GM19025 (cell line): ENCODE data around the gene ARHGAP6.
"Not testable (repeated sequence)": the region's sequence is repeated elsewhere in the genome, so short reads cannot be mapped to it uniquely, and the experiment has no call there.

Source experiments
- ATAC-seq: cut with Tn5 transposase; IDR thresholded peaks from one replicate; pipeline ENCODE4 v1.9.1; 2021; ENCODE audit warnings: mild to moderate bottlenecking, low read depth, moderate library complexity; ENCODE audit not compliant: unreplicated experiment

Gene ARHGAP6

GRCh38 chrX:11533199-11533651 lies 132.5 kb downstream of the ARHGAP6 start:
- no peak for ATAC-seq

GRCh38 chrX:11532291-11533078 lies 133.2 kb downstream of the ARHGAP6 start:
- ATAC-seq: no peak

GRCh38 chrX:11531226-11531625 lies 134.5 kb downstream of the ARHGAP6 start:
- ATAC-seq: no peak

DNA sequence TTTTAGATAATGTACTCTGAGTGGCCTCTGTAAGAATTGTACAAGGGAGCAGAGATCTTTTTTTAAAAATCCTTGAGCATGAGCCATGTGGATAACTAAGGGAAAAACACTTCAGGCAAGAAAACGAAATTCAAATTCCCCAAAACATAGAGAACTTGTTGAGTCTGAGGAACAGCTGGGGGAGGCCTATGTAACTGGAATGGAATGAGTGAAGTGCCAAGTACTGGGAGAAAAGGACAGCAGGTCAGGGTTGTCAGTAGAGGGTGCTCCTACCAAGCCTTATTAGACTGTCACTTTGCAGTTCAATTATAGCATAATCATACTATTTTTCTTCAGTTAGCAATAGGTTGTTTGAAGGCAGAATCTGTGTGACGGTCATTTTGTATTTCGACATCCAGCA lies 135.1 kb downstream of the ARHGAP6 start:
- no peak for ATAC-seq

DNA sequence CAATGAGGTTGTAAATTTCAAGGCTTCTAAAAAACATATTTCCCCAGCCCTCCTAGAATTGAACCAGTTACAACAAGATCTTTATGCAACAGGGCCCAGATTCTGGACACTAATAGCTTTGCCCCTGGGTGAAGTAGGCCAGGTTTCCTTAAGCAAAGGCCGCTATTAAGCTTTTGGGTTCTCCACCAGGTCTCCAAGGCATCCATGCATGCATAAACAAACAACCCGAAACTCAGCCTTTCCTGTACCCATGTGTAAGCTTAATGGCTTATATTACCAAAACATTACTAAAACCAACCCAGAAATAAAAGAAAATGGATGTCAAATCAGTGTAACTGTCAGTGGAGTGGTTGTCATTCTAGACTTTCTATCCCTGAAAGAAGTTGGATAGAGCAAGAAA lies 137.1 kb downstream of the ARHGAP6 start:
- ATAC-seq: no peak

DNA sequence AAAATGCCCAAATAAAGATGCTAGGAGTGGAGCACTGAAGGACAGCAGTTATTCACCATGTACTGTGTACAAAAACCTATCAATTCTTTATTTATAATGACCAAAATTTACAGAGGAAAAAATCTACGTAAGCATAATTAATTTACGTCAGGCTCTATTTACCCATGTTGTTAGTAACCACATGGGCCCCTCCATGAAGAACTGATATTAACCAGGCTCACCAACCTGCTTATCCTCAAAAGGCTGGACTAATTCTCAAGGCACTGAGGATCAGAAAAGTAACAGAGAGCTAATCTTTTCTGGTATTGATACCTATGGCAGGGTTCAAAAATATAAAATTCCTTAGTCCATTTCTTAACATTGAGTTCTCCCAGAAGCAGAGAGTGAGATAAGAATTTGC lies 140.0 kb downstream of the ARHGAP6 start:
- no peak for ATAC-seq

DNA sequence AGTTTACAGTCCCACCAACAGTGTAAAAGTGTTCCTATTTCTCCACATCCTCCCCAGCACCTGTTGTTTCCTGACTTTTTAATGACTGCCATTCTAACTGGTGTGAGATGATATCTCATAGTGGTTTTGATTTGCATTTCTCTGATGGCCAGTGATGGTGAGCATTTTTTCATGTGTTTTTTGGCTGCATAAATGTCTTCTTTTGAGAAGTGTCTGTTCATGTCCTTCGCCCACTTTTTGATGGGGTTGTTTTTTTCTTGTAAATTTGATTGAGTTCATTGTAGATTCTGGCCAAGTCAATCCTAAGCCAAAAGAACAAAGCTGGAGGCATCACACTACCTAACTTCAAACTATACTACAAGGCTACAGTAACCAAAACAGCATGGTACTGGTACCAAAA lies 146.5 kb downstream of the ARHGAP6 start:
- not testable (repeated sequence) for ATAC-seq

DNA sequence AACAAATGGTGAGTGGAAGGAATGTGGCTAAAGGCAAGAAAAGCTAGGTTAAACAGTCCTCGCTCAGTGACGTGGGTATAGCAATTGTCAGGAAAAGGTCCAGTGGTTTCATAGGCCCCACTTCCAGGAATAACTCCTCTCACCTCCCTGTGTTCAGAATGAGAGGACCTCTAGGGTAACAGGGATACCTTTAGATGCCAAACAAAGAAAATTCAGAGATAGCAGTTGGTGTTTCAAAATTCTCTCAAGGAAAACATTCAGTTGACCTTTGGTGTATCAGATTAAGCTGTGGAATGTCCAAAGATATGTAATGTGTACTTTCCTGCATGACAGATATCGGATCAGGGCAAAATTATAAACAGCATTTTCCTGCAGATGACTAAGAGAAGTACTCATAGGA lies 155.9 kb downstream of the ARHGAP6 start:
- ATAC-seq: no peak

DNA sequence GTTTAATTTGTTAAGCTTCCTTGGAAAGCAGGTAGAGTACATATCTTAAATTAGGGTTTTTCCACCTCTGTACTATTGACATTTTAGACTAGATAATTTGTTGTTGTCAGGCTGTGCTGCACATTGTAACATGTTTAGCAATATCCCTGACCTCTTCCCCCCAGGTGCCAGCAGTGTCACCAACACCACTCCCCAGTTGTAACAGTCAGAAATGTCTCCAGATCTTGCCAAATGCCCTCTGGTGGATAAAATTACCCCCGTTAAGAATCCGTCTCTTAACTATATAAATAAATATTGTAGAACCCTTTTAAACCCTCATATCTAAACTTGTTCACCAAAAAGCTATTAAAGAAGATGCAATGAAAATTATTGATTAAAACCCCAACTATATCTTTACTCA lies 161.5 kb downstream of the ARHGAP6 start:
- no peak for ATAC-seq

- ATAC-seq: no peak
Observed at GRCh38 chrX:11499076-11500044, 166.4 kb downstream of the ARHGAP6 start.

GRCh38 chrX:11491375-11491774 lies 174.3 kb downstream of the ARHGAP6 start:
- not testable (repeated sequence) for ATAC-seq

- no peak for ATAC-seq
Observed at GRCh38 chrX:11484290-11484689, 181.4 kb downstream of the ARHGAP6 start.

GRCh38 chrX:11481035-11481434 lies 184.7 kb downstream of the ARHGAP6 start:
- ATAC-seq: no peak

- no peak for ATAC-seq
Observed at GRCh38 chrX:11480626-11481025, 185.1 kb downstream of the ARHGAP6 start.

GRCh38 chrX:11478911-11479310 lies 186.8 kb downstream of the ARHGAP6 start:
- no peak for ATAC-seq

DNA sequence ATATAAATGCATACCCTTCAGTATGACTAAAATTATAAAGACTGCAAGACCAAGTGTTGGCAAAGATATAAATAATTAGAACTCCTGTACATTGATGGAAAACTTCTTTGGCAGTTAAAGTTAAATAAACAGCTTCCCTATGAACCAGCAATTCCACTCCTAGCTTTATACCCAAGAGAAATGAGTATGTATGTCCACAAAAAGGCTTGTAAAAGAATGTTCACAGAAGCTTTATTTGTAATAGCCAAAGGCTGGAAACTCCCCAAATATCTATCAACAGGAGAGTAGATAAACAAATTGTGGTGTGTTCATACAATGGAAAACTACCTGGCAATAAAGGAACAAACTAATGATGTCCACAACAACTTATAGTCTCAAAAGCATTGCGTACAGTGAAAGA lies 187.7 kb downstream of the ARHGAP6 start:
- ATAC-seq: no peak

DNA sequence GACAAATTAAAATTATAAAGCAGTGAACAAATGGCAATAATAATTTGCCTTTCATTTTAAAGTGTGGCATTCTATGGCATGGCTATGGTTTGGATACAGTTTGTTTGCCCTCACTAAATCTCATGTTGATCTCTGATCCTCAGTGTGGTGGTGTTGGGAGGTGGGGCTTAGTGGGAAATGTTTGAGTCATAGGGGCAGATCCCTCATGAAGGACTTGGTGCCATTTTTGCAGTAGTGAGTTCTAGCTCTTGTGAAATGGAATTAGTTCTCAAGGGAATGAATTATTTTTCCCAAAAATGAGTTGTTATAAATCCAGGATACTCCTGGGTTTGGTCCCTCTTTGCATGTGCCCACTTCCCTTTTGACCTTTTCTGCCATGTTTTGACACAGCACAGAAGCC lies 191.1 kb downstream of the ARHGAP6 start:
- no peak for ATAC-seq

DNA sequence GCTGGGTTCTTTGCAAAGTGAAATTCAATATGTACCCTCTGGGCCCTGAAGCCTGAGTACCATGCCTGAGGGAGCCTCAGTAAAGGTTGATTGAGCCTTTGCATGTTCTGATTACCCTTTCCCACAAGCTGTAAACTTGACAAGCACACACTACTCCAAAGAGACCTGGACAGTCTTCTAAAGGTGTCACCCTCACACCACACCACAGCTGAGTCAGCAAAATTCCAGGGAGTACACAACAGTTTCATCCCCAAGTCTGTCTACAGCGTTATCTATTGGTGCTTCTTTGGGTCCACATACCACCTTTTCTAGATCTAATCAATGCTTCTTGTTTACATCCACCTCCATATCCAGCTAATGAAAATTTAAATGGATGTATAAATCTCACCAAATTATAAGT lies 191.7 kb downstream of the ARHGAP6 start:
- ATAC-seq: no peak

GRCh38 chrX:11472879-11473278 lies 192.8 kb downstream of the ARHGAP6 start:
- no peak for ATAC-seq

- no peak for ATAC-seq
Observed at GRCh38 chrX:11472381-11472780, 193.3 kb downstream of the ARHGAP6 start.

GRCh38 chrX:11470250-11470974 lies 195.3 kb downstream of the ARHGAP6 start:
- no peak for ATAC-seq
